ENCODE results near the gene SNX1.

- TF ChIP-seq POLR2A (IDR thresholded peaks at IDR 0.05) (no peak), CTCF (IDR thresholded peaks at IDR 0.05) (peak in 2 of 4 donors; percentile 25 to 41)
These were observed 53.6 kb downstream of the SNX1 start for GRCh38 chr15:64149424-64149823.
